HUES6 (cell line): ENCODE data around the gene TMEM178B.

Experiments used
- H3K27ac ChIP-seq: 2 replicates; pipeline ENCODE4 v1.7.0; 2013; ENCODE audit warnings: low read depth, mild to moderate bottlenecking, low read length, inconsistent platforms
- H3K27me3 ChIP-seq: 2 replicates; pipeline ENCODE4 v1.6.1; 2013; ENCODE audit warnings: low read length; ENCODE audit not compliant: control insufficient read depth, insufficient read depth
- H3K36me3 ChIP-seq: 2 replicates; pipeline ENCODE4 v1.6.1; 2013; ENCODE audit warnings: low read length; ENCODE audit not compliant: control insufficient read depth, insufficient read depth
- H3K4me1 ChIP-seq: 2 replicates; pipeline ENCODE4 v1.6.1; 2013; ENCODE audit warnings: low read length; ENCODE audit not compliant: control insufficient read depth, insufficient read depth
- H3K4me3 ChIP-seq: 2 replicates; pipeline ENCODE4 v1.5.1; 2013; ENCODE audit warnings: low read depth, low read length
- H3K9ac ChIP-seq: one replicate; pipeline ENCODE4 v1.6.1; 2013; ENCODE audit warnings: mild to moderate bottlenecking, low read length
- H3K9me3 ChIP-seq: 2 replicates; pipeline ENCODE4 v1.6.1; 2013; ENCODE audit warnings: low read depth, low read length; ENCODE audit not compliant: control insufficient read depth, insufficient read depth

Gene TMEM178B

GRCh38 chr7:141225916-141226618, 152.2 kb downstream of the TMEM178B start:
- H3K27me3 ChIP-seq: no peaks in the 10 kb centered on the region
- no peak overlapping the region for H3K27ac ChIP-seq
- H3K36me3 ChIP-seq: no peaks in the 10 kb centered on the region
- no peaks in the 10 kb centered on the region for H3K9me3 ChIP-seq
- H3K4me3 ChIP-seq: no peak overlapping the region
- 0 out of 2 replicates have a peak, but pooled peaks cover 3% of the 10 kb centered on the region for H3K4me1 ChIP-seq
- no peak overlapping the region for H3K9ac ChIP-seq

GRCh38 chr7:141227454-141227853, 153.6 kb downstream of the TMEM178B start:
- Histone ChIP-seq H3K36me3 (no peaks in the 10 kb centered on the region), H3K27me3 (no peaks in the 10 kb centered on the region), H3K4me1 (0 out of 2 replicates have a peak, but pooled peaks cover 3% of the 10 kb centered on the region), H3K4me3 (no peak overlapping the region), H3K9me3 (no peaks in the 10 kb centered on the region), H3K27ac (no peak overlapping the region), H3K9ac (no peak overlapping the region)

- Histone ChIP-seq H3K27me3 (no peaks in the 10 kb centered on the region), H3K4me1 (0 out of 2 replicates have a peak, but pooled peaks cover 3% of the 10 kb centered on the region), H3K4me3 (no peak overlapping the region), H3K9me3 (no peaks in the 10 kb centered on the region), H3K27ac (no peak overlapping the region), H3K9ac (no peak overlapping the region), H3K36me3 (no peaks in the 10 kb centered on the region)
Measured at GRCh38 chr7:141228482-141228881, 154.6 kb downstream of the TMEM178B start.

- Histone ChIP-seq H3K36me3 (no peaks in the 10 kb centered on the region), H3K27ac (no peak overlapping the region), H3K27me3 (no peaks in the 10 kb centered on the region), H3K4me1 (0 out of 2 replicates have a peak, but pooled peaks cover 3% of the 10 kb centered on the region), H3K4me3 (no peak overlapping the region), H3K9ac (no peak overlapping the region), H3K9me3 (no peaks in the 10 kb centered on the region)
Measured at GRCh38 chr7:141231018-141231792, 157.3 kb downstream of the TMEM178B start.

GRCh38 chr7:141232286-141233051, 158.6 kb downstream of the TMEM178B start:
- H3K4me3 ChIP-seq: no peak overlapping the region
- H3K9ac ChIP-seq: no peak overlapping the region
- no peak overlapping the region for H3K27ac ChIP-seq
- 0 out of 2 replicates have a peak, but pooled peaks cover 3% of the 10 kb centered on the region for H3K4me1 ChIP-seq
- H3K27me3 ChIP-seq: no peaks in the 10 kb centered on the region
- no peaks in the 10 kb centered on the region for H3K36me3 ChIP-seq
- H3K9me3 ChIP-seq: no peaks in the 10 kb centered on the region

- no peaks in the 10 kb centered on the region for H3K36me3 ChIP-seq
- peaks cover 12% of the 10 kb centered on the region for H3K4me1 ChIP-seq
- no peak overlapping the region for H3K27ac ChIP-seq
- H3K9me3 ChIP-seq: no peaks in the 10 kb centered on the region
- no peak overlapping the region for H3K4me3 ChIP-seq
- H3K9ac ChIP-seq: no peak overlapping the region
- H3K27me3 ChIP-seq: no peaks in the 10 kb centered on the region
Measured at GRCh38 chr7:141234335-141235105, 160.7 kb downstream of the TMEM178B start.

GRCh38 chr7:141235656-141236055, 161.8 kb downstream of the TMEM178B start:
- Histone ChIP-seq H3K9ac (no peak overlapping the region), H3K4me3 (no peak overlapping the region), H3K36me3 (no peaks in the 10 kb centered on the region), H3K27ac (no peak overlapping the region), H3K9me3 (no peaks in the 10 kb centered on the region), H3K27me3 (no peaks in the 10 kb centered on the region), H3K4me1 (peaks cover 12% of the 10 kb centered on the region)

- no peak overlapping the region for H3K27ac ChIP-seq
- H3K9me3 ChIP-seq: no peaks in the 10 kb centered on the region
- H3K4me1 ChIP-seq: peaks cover 12% of the 10 kb centered on the region
- no peak overlapping the region for H3K4me3 ChIP-seq
- no peaks in the 10 kb centered on the region for H3K36me3 ChIP-seq
- H3K9ac ChIP-seq: no peak overlapping the region
- no peaks in the 10 kb centered on the region for H3K27me3 ChIP-seq
Measured at GRCh38 chr7:141238596-141239243, 164.9 kb downstream of the TMEM178B start.

- no peaks in the 10 kb centered on the region for H3K27me3 ChIP-seq
- H3K36me3 ChIP-seq: no peaks in the 10 kb centered on the region
- no peak overlapping the region for H3K27ac ChIP-seq
- no peak overlapping the region for H3K9ac ChIP-seq
- H3K9me3 ChIP-seq: no peaks in the 10 kb centered on the region
- H3K4me3 ChIP-seq: no peak overlapping the region
- peaks cover 12% of the 10 kb centered on the region for H3K4me1 ChIP-seq
Measured at GRCh38 chr7:141239661-141240060, 165.8 kb downstream of the TMEM178B start.

GRCh38 chr7:141242568-141242967, 168.7 kb downstream of the TMEM178B start:
- H3K9me3 ChIP-seq: no peaks in the 10 kb centered on the region

More at GRCh38 chr7:141242568-141242967, 168.7 kb downstream of the TMEM178B start:
- Histone ChIP-seq H3K27ac (no peak overlapping the region), H3K4me3 (no peak overlapping the region), H3K4me1 (peaks cover 12% of the 10 kb centered on the region), H3K9ac (no peak overlapping the region), H3K27me3 (no peaks in the 10 kb centered on the region), H3K36me3 (no peaks in the 10 kb centered on the region)
